Measurements from ENCODE around the gene GOLGA7B.

GRCh38 chr10:97805096-97805884, 44.4 kb upstream of the GOLGA7B start:
- TF ChIP-seq POLR2A (IDR thresholded peaks at IDR 0.05; ENCODE audit: low read depth, low read length), result no peak
- TF ChIP-seq, protein P1, sequence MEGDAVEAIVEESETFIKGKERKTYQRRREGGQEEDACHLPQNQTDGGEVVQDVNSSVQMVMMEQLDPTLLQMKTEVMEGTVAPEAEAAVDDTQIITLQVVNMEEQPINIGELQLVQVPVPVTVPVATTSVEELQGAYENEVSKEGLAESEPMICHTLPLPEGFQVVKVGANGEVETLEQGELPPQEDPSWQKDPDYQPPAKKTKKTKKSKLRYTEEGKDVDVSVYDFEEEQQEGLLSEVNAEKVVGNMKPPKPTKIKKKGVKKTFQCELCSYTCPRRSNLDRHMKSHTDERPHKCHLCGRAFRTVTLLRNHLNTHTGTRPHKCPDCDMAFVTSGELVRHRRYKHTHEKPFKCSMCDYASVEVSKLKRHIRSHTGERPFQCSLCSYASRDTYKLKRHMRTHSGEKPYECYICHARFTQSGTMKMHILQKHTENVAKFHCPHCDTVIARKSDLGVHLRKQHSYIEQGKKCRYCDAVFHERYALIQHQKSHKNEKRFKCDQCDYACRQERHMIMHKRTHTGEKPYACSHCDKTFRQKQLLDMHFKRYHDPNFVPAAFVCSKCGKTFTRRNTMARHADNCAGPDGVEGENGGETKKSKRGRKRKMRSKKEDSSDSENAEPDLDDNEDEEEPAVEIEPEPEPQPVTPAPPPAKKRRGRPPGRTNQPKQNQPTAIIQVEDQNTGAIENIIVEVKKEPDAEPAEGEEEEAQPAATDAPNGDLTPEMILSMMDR (conservative IDR thresholded peaks at IDR 0.05; ENCODE audit: low read depth, low read length), result no peak
